Liver (tissue), 3 donors: Measurements from ENCODE around the gene WFIKKN1.

ENCODE experiments used
- HNF4G ChIP-seq: IDR thresholded peaks from 2 replicates; pipeline ENCODE4 v1.6.1; 2016; ENCODE audit warnings: antibody characterized with exemption
- JUND ChIP-seq, 2 donors: IDR thresholded peaks; 2 replicates each; pipeline ENCODE4 v1.6.1; 2016; ENCODE audit warnings: antibody characterized with exemption in 2 of 2
- REST ChIP-seq: IDR thresholded peaks from 2 replicates; pipeline ENCODE4 v1.6.1; 2016; ENCODE audit warnings: antibody characterized with exemption, mild to moderate bottlenecking
- SP1 ChIP-seq: IDR thresholded peaks from 2 replicates; pipeline ENCODE4 v1.6.1; 2018; ENCODE audit warnings: antibody characterized with exemption, mild to moderate bottlenecking
- TAF1 ChIP-seq: conservative IDR thresholded peaks from 2 replicates; pipeline ENCODE4 v1.6.1; 2016; ENCODE audit warnings: antibody characterized with exemption, mild to moderate bottlenecking
- ZBTB33 ChIP-seq: IDR thresholded peaks from 2 replicates; pipeline ENCODE4 v1.6.1; 2016; ENCODE audit warnings: antibody characterized with exemption
- TF ChIP-seq, protein P1 (sequence below): fragments of 150-350 bp; IDR thresholded peaks from 2 replicates; pipeline ENCODE4 v1.5.1; 2017; ENCODE audit warnings: improper control_type of control experiment, low read depth, low read length; ENCODE audit not compliant: missing input control
- TF ChIP-seq, protein P2 (sequence below): IDR thresholded peaks from 2 replicates; pipeline ENCODE4 v1.6.1; 2016; ENCODE audit warnings: antibody characterized with exemption
- donor health status: healthy.
- donor health status: healthy.

DNA sequence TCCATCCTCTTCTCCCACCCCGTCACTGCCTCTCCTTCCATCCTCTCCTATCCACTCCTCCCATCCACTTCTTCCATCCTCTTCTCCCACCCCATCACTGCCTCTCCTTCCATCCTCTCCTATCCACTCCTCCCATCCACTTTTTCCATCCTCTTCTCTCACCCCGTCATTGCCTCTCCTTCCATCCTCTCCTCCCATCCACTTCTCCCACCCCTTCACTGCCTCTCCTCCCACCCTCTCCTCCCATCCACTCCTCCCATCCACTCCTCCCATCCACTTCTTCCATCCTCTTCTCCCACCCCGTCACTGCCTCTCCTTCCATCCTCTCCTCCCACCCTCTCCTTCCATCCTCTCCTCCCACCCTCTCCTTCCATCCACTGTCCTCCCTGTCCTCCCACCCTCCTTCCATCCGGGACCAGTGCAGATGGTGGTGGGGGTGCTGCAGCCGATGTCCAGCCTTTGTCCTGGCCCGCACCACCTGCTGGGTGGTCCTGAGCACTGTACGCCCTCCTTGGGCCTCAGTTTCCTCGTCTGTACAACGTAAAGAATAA is 1.1 kb downstream of the WFIKKN1 start:
- no peak for TF ChIP-seq REST
- TF ChIP-seq, protein P1, sequence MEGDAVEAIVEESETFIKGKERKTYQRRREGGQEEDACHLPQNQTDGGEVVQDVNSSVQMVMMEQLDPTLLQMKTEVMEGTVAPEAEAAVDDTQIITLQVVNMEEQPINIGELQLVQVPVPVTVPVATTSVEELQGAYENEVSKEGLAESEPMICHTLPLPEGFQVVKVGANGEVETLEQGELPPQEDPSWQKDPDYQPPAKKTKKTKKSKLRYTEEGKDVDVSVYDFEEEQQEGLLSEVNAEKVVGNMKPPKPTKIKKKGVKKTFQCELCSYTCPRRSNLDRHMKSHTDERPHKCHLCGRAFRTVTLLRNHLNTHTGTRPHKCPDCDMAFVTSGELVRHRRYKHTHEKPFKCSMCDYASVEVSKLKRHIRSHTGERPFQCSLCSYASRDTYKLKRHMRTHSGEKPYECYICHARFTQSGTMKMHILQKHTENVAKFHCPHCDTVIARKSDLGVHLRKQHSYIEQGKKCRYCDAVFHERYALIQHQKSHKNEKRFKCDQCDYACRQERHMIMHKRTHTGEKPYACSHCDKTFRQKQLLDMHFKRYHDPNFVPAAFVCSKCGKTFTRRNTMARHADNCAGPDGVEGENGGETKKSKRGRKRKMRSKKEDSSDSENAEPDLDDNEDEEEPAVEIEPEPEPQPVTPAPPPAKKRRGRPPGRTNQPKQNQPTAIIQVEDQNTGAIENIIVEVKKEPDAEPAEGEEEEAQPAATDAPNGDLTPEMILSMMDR: no peak
- TF ChIP-seq ZBTB33: no peak
- no peak for TF ChIP-seq TAF1
- no peak for TF ChIP-seq SP1
- no peak for TF ChIP-seq HNF4G
- TF ChIP-seq, protein P2, sequence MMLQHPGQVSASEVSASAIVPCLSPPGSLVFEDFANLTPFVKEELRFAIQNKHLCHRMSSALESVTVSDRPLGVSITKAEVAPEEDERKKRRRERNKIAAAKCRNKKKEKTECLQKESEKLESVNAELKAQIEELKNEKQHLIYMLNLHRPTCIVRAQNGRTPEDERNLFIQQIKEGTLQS: no peak
- no peak for TF ChIP-seq JUND (IDR thresholded peaks at IDR 0.05)
